Liver (tissue), 9 donors: ENCODE results near the gene CES2. TPM values are rescaled to one million over a fixed set of nuclear protein-coding genes. Genes with fewer than 3 reads are reported as not detected.

ENCODE experiments used
- DNase-seq: peaks from one replicate; pipeline ENCODE4 v3.0.0-alpha.2; 2017; ENCODE audit warnings: low spot score
- H3K27ac ChIP-seq, 2 donors: one replicate each; pipeline ENCODE4 v1.7.0; 2013; ENCODE audit warnings: inconsistent platforms in 2 of 2, low read length in 2 of 2, control low read depth in 1 of 2, low read depth in 1 of 2, mild to moderate bottlenecking in 1 of 2
- H3K27me3 ChIP-seq, 4 donors: one replicate each; pipeline versions ENCODE4 v1.6.1 to v1.7.0; 2013; ENCODE audit warnings: low read length in 3 of 4, inconsistent platforms in 1 of 4, mild to moderate bottlenecking in 1 of 4, moderate library complexity in 1 of 4; ENCODE audit not compliant: control insufficient read depth in 4 of 4, insufficient read depth in 4 of 4
- H3K36me3 ChIP-seq, 4 donors: one replicate each; pipeline versions ENCODE4 v1.6.1 to v1.7.0; 2013; ENCODE audit warnings: low read length in 3 of 4, mild to moderate bottlenecking in 3 of 4, low read depth in 1 of 4, moderate library complexity in 1 of 4; ENCODE audit not compliant: control insufficient read depth in 4 of 4, insufficient read depth in 3 of 4
- H3K4me1 ChIP-seq, 4 donors: one replicate each; pipeline versions ENCODE4 v1.6.1 to v1.7.0; 2013; ENCODE audit warnings: low read length in 3 of 4, mild to moderate bottlenecking in 3 of 4, moderate library complexity in 1 of 4; ENCODE audit not compliant: control insufficient read depth in 4 of 4, insufficient read depth in 4 of 4
- H3K4me3 ChIP-seq, 3 donors: one replicate each; pipeline versions ENCODE4 v1.6.1 to v1.7.0; 2013; ENCODE audit warnings: low read length in 3 of 3, control low read depth in 1 of 3, low read depth in 1 of 3, mild to moderate bottlenecking in 1 of 3
- H3K9ac ChIP-seq, 2 donors: one replicate each; pipeline ENCODE4 v1.7.0; 2013; ENCODE audit warnings: low read length in 2 of 2, mild to moderate bottlenecking in 2 of 2, moderate library complexity in 2 of 2, control low read depth in 1 of 2, low read depth in 1 of 2
- H3K9me3 ChIP-seq, 4 donors: one replicate each; pipeline versions ENCODE4 v1.6.1 to v1.7.0; 2013; ENCODE audit warnings: low read length in 3 of 4; ENCODE audit not compliant: control insufficient read depth in 4 of 4
- ATF3 ChIP-seq: IDR thresholded peaks from 2 replicates; pipeline ENCODE4 v1.6.1; 2016; ENCODE audit warnings: antibody characterized with exemption
- CTCF ChIP-seq: fragments of 150-350 bp; IDR thresholded peaks from 2 replicates; pipeline ENCODE4 v1.5.1; 2017; ENCODE audit warnings: improper control_type of control experiment, low read depth, low read length; ENCODE audit not compliant: missing input control
- EGR1 ChIP-seq, 2 donors: IDR thresholded peaks; 2 replicates each; pipeline ENCODE4 v1.6.1; 2016 to 2018; ENCODE audit warnings: antibody characterized with exemption in 2 of 2, low read depth in 2 of 2
- GABPA ChIP-seq, 2 donors: IDR thresholded peaks in 1 of 2; conservative IDR thresholded peaks in 1 of 2; 2 replicates each; pipeline ENCODE4 v1.6.1; 2016; ENCODE audit warnings: antibody characterized with exemption in 2 of 2, mild to moderate bottlenecking in 1 of 2, moderate library complexity in 1 of 2
- HNF4A ChIP-seq, 2 donors: conservative IDR thresholded peaks; 2 replicates each; pipeline ENCODE4 v1.6.1; 2016; ENCODE audit warnings: antibody characterized with exemption in 2 of 2, mild to moderate bottlenecking in 2 of 2
- NR2F2 ChIP-seq: IDR thresholded peaks from 2 replicates; pipeline ENCODE4 v1.6.1; 2016; ENCODE audit warnings: antibody characterized with exemption
- RAD21 ChIP-seq, 2 donors: IDR thresholded peaks; 2 replicates each; pipeline ENCODE4 v1.6.1; 2016; ENCODE audit warnings: antibody characterized with exemption in 2 of 2, mild to moderate bottlenecking in 2 of 2
- RXRA ChIP-seq, 2 donors: IDR thresholded peaks; 2 replicates each; pipeline ENCODE4 v1.6.1; 2017 to 2018; ENCODE audit warnings: antibody characterized with exemption in 2 of 2, mild to moderate bottlenecking in 1 of 2
- TAF1 ChIP-seq: conservative IDR thresholded peaks from 2 replicates; pipeline ENCODE4 v1.6.1; 2016; ENCODE audit warnings: antibody characterized with exemption, mild to moderate bottlenecking
- YY1 ChIP-seq: IDR thresholded peaks from 2 replicates; pipeline ENCODE4 v1.6.1; 2016; ENCODE audit warnings: antibody characterized with exemption, mild to moderate bottlenecking
- WGBS: extraction: QIAGEN DNeasy Blood & Tissue Kit; methylation state at CpG from one replicate; pipeline ENCODE4 v1.1.7; 2013; 5-methylcytosine and 5-hydroxymethylcytosine counted together
- polyA plus RNA-seq, 2 donors: library from polyadenylated mRNA; stranded (reverse) in 1 of 2; unstranded in 1 of 2; fragments of 200-250 nt in 1 of 2; fragments of >200 nt in 1 of 2; fragmentation: Nextera tagmentation in 1 of 2; extraction: Ambion mirVana in 1 of 2; gene quantifications; one replicate each; pipeline versions ENCODE4 v1.2.1 to v1.2.3, GENCODE V29; 2013 to 2015
- total RNA-seq, 2 donors: library from RNA; depleted of rRNA; stranded (reverse); fragments of >200 nt; gene quantifications; one replicate each; pipeline ENCODE4 v1.2.3, GENCODE V29; 2014
- TF ChIP-seq, protein P1 (sequence below): IDR thresholded peaks from 2 replicates; pipeline ENCODE4 v1.6.1; 2016; ENCODE audit warnings: antibody characterized with exemption, mild to moderate bottlenecking
- TF ChIP-seq, protein P2 (sequence below): IDR thresholded peaks from 2 replicates; pipeline ENCODE4 v1.6.1; 2016; ENCODE audit warnings: antibody characterized with exemption
- donor health status: healthy.
- donor health status: healthy.
- donor health status: healthy.
- donor health status: healthy.
- donor health status: healthy.

The CES2 gene
- total and polyA plus RNA-seq, 4 donors = 21.2 to 200 (median 182) TPM

DNA sequence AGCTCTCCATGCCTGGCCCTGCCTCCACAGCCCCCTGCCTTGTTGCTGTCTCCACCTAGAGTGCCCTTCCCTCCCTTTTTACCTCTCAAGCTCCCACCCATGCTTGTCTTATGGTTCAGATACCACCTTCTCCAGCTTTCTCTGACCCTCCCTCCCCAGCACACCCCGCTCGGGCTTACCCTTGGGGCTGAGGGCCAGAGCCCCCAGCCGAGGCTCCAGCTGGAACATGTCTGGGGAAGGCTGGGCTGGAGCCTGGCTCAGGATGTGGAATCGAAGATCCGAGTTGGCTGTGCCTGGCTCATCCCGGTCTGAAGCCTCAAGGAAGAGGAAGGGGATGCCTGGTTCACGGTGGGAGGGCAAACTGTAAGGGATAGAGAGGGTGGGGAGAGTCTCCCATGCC lies 20.3 kb upstream of the CES2 start:
- Histone ChIP-seq H3K4me3 (no peak overlapping the region), H3K27ac (no peak overlapping the region), H3K9ac (no peak overlapping the region), H3K36me3 (no peaks in the 10 kb centered on the region), H3K9me3 (no peaks in the 10 kb centered on the region), H3K4me1 (no peaks in the 10 kb centered on the region), H3K27me3 (no peaks in the 10 kb centered on the region)
- DNase-seq = no peak
- no peak for TF ChIP-seq HNF4A (conservative IDR thresholded peaks at IDR 0.05)
- TF ChIP-seq RXRA (IDR thresholded peaks at IDR 0.05) = no peak
- no peak for TF ChIP-seq NR2F2
- no peak for TF ChIP-seq CTCF
- TF ChIP-seq TAF1 = no peak
- TF ChIP-seq GABPA (IDR thresholded peaks at IDR 0.05 in 1 of 2, conservative IDR thresholded peaks at IDR 0.05 in 1 of 2) = no peak
- TF ChIP-seq EGR1 (IDR thresholded peaks at IDR 0.05; ENCODE audit: low read depth in 2 of 2) = no peak
- 79% methylated on average over 7 of the region's 7 CpGs for WGBS

- Histone ChIP-seq H3K4me1 (no peaks in the 10 kb centered on the region), H3K9me3 (no peaks in the 10 kb centered on the region), H3K4me3 (no peak overlapping the region), H3K27ac (no peak overlapping the region), H3K9ac (no peak overlapping the region), H3K27me3 (no peaks in the 10 kb centered on the region), H3K36me3 (no peaks in the 10 kb centered on the region)
- DNase-seq = no peak
- WGBS = 93% methylated on average over 6 of the region's 6 CpGs
- no peak for TF ChIP-seq RXRA (IDR thresholded peaks at IDR 0.05)
Observed at GRCh38 chr16:66916518-66916917, 18.8 kb upstream of the CES2 start.

DNA sequence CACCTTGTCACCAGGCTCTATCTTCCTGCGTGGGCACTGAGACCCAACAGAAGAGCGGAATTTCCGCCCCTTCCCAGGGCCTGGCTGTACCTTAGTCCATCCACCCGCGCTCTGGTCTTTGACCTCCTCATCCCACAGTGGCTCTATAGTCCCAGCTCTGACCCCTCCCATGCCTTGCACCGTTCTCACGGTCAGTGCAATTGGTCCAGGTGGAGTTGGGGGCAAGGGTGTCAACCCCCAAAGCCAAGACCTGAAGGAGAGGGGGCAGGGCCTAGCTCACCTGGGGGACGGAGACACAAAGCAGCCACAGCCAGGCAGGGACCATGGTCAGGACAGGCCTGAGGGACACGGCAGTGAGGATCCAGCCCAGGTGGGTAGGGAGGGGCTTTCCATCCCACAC lies 17.6 kb upstream of the CES2 start:
- Histone ChIP-seq H3K27me3 (no peaks in the 10 kb centered on the region), H3K9ac (no peak overlapping the region), H3K4me1 (no peaks in the 10 kb centered on the region), H3K4me3 (no peak overlapping the region), H3K36me3 (no peaks in the 10 kb centered on the region), H3K9me3 (no peaks in the 10 kb centered on the region), H3K27ac (no peak overlapping the region)
- DNase-seq = no peak
- WGBS = 76% methylated on average over 9 of the region's 9 CpGs
- TF ChIP-seq RXRA (IDR thresholded peaks at IDR 0.05) (no peak), CTCF (no peak), NR2F2 (no peak), TAF1 (no peak), YY1 (no peak), RAD21 (IDR thresholded peaks at IDR 0.05) (no peak), ATF3 (no peak), GABPA (IDR thresholded peaks at IDR 0.05 in 1 of 2, conservative IDR thresholded peaks at IDR 0.05 in 1 of 2) (no peak), EGR1 (IDR thresholded peaks at IDR 0.05; ENCODE audit: low read depth in 2 of 2) (no peak)
- TF ChIP-seq, protein P1, sequence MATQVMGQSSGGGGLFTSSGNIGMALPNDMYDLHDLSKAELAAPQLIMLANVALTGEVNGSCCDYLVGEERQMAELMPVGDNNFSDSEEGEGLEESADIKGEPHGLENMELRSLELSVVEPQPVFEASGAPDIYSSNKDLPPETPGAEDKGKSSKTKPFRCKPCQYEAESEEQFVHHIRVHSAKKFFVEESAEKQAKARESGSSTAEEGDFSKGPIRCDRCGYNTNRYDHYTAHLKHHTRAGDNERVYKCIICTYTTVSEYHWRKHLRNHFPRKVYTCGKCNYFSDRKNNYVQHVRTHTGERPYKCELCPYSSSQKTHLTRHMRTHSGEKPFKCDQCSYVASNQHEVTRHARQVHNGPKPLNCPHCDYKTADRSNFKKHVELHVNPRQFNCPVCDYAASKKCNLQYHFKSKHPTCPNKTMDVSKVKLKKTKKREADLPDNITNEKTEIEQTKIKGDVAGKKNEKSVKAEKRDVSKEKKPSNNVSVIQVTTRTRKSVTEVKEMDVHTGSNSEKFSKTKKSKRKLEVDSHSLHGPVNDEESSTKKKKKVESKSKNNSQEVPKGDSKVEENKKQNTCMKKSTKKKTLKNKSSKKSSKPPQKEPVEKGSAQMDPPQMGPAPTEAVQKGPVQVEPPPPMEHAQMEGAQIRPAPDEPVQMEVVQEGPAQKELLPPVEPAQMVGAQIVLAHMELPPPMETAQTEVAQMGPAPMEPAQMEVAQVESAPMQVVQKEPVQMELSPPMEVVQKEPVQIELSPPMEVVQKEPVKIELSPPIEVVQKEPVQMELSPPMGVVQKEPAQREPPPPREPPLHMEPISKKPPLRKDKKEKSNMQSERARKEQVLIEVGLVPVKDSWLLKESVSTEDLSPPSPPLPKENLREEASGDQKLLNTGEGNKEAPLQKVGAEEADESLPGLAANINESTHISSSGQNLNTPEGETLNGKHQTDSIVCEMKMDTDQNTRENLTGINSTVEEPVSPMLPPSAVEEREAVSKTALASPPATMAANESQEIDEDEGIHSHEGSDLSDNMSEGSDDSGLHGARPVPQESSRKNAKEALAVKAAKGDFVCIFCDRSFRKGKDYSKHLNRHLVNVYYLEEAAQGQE = no peak
- TF ChIP-seq, protein P2, sequence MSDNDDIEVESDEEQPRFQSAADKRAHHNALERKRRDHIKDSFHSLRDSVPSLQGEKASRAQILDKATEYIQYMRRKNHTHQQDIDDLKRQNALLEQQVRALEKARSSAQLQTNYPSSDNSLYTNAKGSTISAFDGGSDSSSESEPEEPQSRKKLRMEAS = no peak
